Naive thymus-derived CD4-positive, alpha-beta T cell (primary cell): ENCODE measurements around the gene KLB. TPM values are rescaled to one million over a fixed set of nuclear protein-coding genes. Genes with fewer than 3 reads are reported as not detected.
"Not testable (repeated sequence)": the region's sequence is repeated elsewhere in the genome, so short reads cannot be mapped to it uniquely, and the experiment has no call there.

Experiments used
- ATAC-seq: fragments of 150-1000 bp; cut with Tn5 transposase; 2 replicates; pipeline ENCODE4 v1.10.0; 2021; ENCODE audit warnings: mild to moderate bottlenecking, moderate library complexity
- CTCF ChIA-PET: fragments of 350-600 bp; sonication (Branson Sonifier 250); formaldehyde crosslinking; loops from one replicate; lab custom pipeline; 2021; ENCODE audit warnings: antibody characterized with exemption; lab: Charles Lee
- POLR2A ChIA-PET: fragments of 350-600 bp; sonication (Branson Sonifier 250); formaldehyde crosslinking; loops from one replicate; lab custom pipeline; 2021; ENCODE audit warnings: antibody characterized with exemption, inconsistent platforms; lab: Charles Lee
- DNase-seq, 9 donors: peaks; one replicate each; pipeline versions ENCODE4 v3.0.0 to v3.0.0-alpha.2; 2020 to 2022; ENCODE audit warnings: mixed read lengths in 1 of 9
- H3K27ac ChIP-seq: one replicate; pipeline ENCODE4 v1.7.0; 2013; ENCODE audit warnings: mild to moderate bottlenecking, low read depth, low read length, moderate library complexity
- H3K27me3 ChIP-seq, 2 donors: one replicate each; pipeline ENCODE4 v1.7.0; 2013; ENCODE audit warnings: low read length in 2 of 2, mild to moderate bottlenecking in 2 of 2, moderate library complexity in 2 of 2; ENCODE audit not compliant: control insufficient read depth in 2 of 2, insufficient read depth in 2 of 2
- H3K36me3 ChIP-seq, 3 experiments: 1 replicate in 2 of 3; 2 replicates in 1 of 3; pipeline ENCODE4 v1.7.0; 2013; ENCODE audit warnings: low read length in 3 of 3, mild to moderate bottlenecking in 3 of 3, moderate library complexity in 1 of 3; ENCODE audit not compliant: insufficient read depth in 3 of 3, control insufficient read depth in 2 of 3
- H3K4me1 ChIP-seq, 2 donors: one replicate each; pipeline ENCODE4 v1.7.0; 2013; ENCODE audit warnings: low read length in 2 of 2, mild to moderate bottlenecking in 2 of 2, moderate library complexity in 1 of 2; ENCODE audit not compliant: control insufficient read depth in 2 of 2, insufficient read depth in 2 of 2
- H3K4me3 ChIP-seq: 2 replicates; pipeline ENCODE4 v1.7.0; 2013; ENCODE audit warnings: mild to moderate bottlenecking, low read length
- H3K9me3 ChIP-seq, 3 experiments: 1 replicate in 2 of 3; 2 replicates in 1 of 3; pipeline ENCODE4 v1.7.0; 2013; ENCODE audit warnings: low read length in 3 of 3; ENCODE audit not compliant: control insufficient read depth in 2 of 3
- H3K27ac Mint-ChIP-seq, 9 donors: one replicate each; pipeline ENCODE4 v1.8.0; 2020 to 2022; ENCODE audit warnings: mixed read lengths in 9 of 9, mild to moderate bottlenecking in 8 of 9, moderate library complexity in 5 of 9, inconsistent platforms in 2 of 9
- H3K27me3 Mint-ChIP-seq, 5 donors: one replicate each; pipeline ENCODE4 v1.8.0; 2021 to 2022; ENCODE audit warnings: mixed read lengths in 5 of 5, mild to moderate bottlenecking in 1 of 5
- H3K36me3 Mint-ChIP-seq, 5 donors: one replicate each; pipeline ENCODE4 v1.8.0; 2020 to 2022; ENCODE audit warnings: mixed read lengths in 5 of 5, mild to moderate bottlenecking in 3 of 5, inconsistent platforms in 1 of 5
- H3K4me1 Mint-ChIP-seq, 7 donors: one replicate each; pipeline ENCODE4 v1.8.0; 2020 to 2022; ENCODE audit warnings: mixed read lengths in 7 of 7, mild to moderate bottlenecking in 3 of 7, inconsistent platforms in 1 of 7
- H3K4me3 Mint-ChIP-seq, 10 donors: one replicate each; pipeline ENCODE4 v1.8.0; 2020 to 2022; ENCODE audit warnings: mild to moderate bottlenecking in 10 of 10, mixed read lengths in 10 of 10, moderate library complexity in 6 of 10, inconsistent platforms in 2 of 10
- H3K9me3 Mint-ChIP-seq, 11 donors: one replicate each; pipeline ENCODE4 v1.8.0; 2020 to 2022; ENCODE audit warnings: mixed read lengths in 11 of 11, mild to moderate bottlenecking in 4 of 11, inconsistent platforms in 1 of 11, moderate library complexity in 1 of 11
- intact Hi-C, 2 donors: fragments of 100-400 bp; cut with micrococcal nuclease; formaldehyde crosslinking; loops; one replicate each; pipeline ENCODE4 v1.15.1; 2023
- polyA plus RNA-seq, 2 donors: library from polyadenylated mRNA; unstranded; fragments of 300-500 nt; fragmentation: Illumina TruSeq; gene quantifications; one replicate each; pipeline ENCODE4 v1.2.3, GENCODE V29; 2021
- total RNA-seq, 6 experiments: library from RNA in 5 of 6; stranded (reverse) in 5 of 6; gene quantifications; 1 replicate in 5 of 6; 2 replicates in 1 of 6; pipeline ENCODE4 v1.2.3 and lab custom pipeline; 2021 to 2026

The KLB gene
- total and polyA plus RNA-seq, 7 experiments from 2014 or later, result 0.07 TPM; not detected in 6

- POLR2A ChIA-PET, result interaction anchor here (3.7 kb wide), 2 partner anchors 10 to 93 kb away, joined by 29 to 51 read pairs; partner anchors contain the start of genes LIAS and RPL9
- peaks cover 12 to 19% of the 10 kb centered on the region in 2 donors for H3K4me1 ChIP-seq
Measured at GRCh38 chr4:39365360-39365759, 41.4 kb upstream of the KLB start.

GRCh38 chr4:39365830-39366771 is 40.6 kb upstream of the KLB start, which contains the start of gene RFC1:
RFC1 (minus strand) TSS chr4:39366362; CDS start chr4:39366241, 121 bp downstream.
- Histone ChIP-seq H3K4me1 (peaks cover 12 to 19% of the 10 kb centered on the region in 2 donors), H3K27me3 (no peaks in the 10 kb centered on the region), H3K36me3 (peaks cover 0 to 4% (median 0%) of the 10 kb centered on the region in 3 experiments), H3K9me3 (no peaks in the 10 kb centered on the region), H3K27ac (peak within 1 kb of the TSS; percentile 84), H3K4me3 (peak within 1 kb of the TSS; percentile 69)
- ATAC-seq (peak; percentile 98), DNase-seq (peak; percentile 84 to 92 (median 91))
- POLR2A ChIA-PET, result interaction anchor here (0.7 to 3.7 kb wide), 5 partner anchors 11 to 104 kb away, joined by 3 to 51 read pairs (median 5); partner anchors contain the start of genes LIAS and RPL9
- peaks cover 33 to 59% (median 41%) of the 10 kb centered on the region in 7 donors for H3K4me1 Mint-ChIP-seq
- peaks cover 0 to 10% (median 6%) of the 10 kb centered on the region in 11 donors for H3K9me3 Mint-ChIP-seq
- H3K27me3 Mint-ChIP-seq, result no peaks in the 10 kb centered on the region
- peaks cover 0 to 19% (median 0%) of the 10 kb centered on the region in 5 donors for H3K36me3 Mint-ChIP-seq
- CTCF ChIA-PET, result interaction anchor here (0.6 to 1.0 kb wide), 2 partner anchors 13 to 1053 kb away, joined by 3 read pairs; no protein-coding TSS in a partner anchor
- intact Hi-C loops, result loop anchor here (1.0 to 10.0 kb wide), 15 partner anchors 13 to 1679 kb away; partner anchors contain the start of genes RPL9 (in 2 of the 2), UGDH (in 2 of the 2), WDR19 (in 2 of the 2) and N4BP2 (in 1 of the 2)
- H3K4me3 Mint-ChIP-seq, result peak within 1 kb of the TSS; percentile 88 to 98 (median 94)
- peak within 1 kb of the TSS; percentile 72 to 97 (median 92) for H3K27ac Mint-ChIP-seq

More at GRCh38 chr4:39365360-39365759, 41.4 kb upstream of the KLB start:
- CTCF ChIA-PET, result no interaction called here
- ATAC-seq, result no peak
- DNase-seq, result peak in 1 of 9 donors; percentile 11
- H3K27ac ChIP-seq, result peak overlapping the region; percentile 84
- Mint-ChIP-seq H3K27ac (peak overlapping the region; percentile 72 to 97 (median 92)), H3K36me3 (peaks cover 0 to 15% (median 0%) of the 10 kb centered on the region in 5 donors), H3K9me3 (peaks cover 0 to 6% (median 1%) of the 10 kb centered on the region in 11 donors), H3K4me1 (peaks cover 33 to 59% (median 41%) of the 10 kb centered on the region in 7 donors), H3K4me3 (peak overlapping the region; percentile 88 to 98 (median 94)), H3K27me3 (no peaks in the 10 kb centered on the region)
- no peaks in the 10 kb centered on the region for H3K9me3 ChIP-seq
- H3K27me3 ChIP-seq, result no peaks in the 10 kb centered on the region
- peaks cover 0 to 4% (median 0%) of the 10 kb centered on the region in 3 experiments for H3K36me3 ChIP-seq
- H3K4me3 ChIP-seq, result peak overlapping the region; percentile 69
- intact Hi-C loops, result loop anchor here (1.0 to 10.0 kb wide), 11 partner anchors 51 to 1678 kb away; partner anchors contain the start of genes UGDH (in 2 of the 2), N4BP2 (in 1 of the 2), PDS5A (in 1 of the 2) and RELL1 (in 1 of the 2)

GRCh38 chr4:39367166-39367565 is 39.6 kb upstream of the KLB start:
- peak overlapping the region in 7 of 9 donors; percentile 2 to 97 (median 76) for H3K27ac Mint-ChIP-seq
- no peak for DNase-seq
- no peak overlapping the region for H3K4me3 ChIP-seq
- H3K27me3 ChIP-seq, result no peaks in the 10 kb centered on the region
- peaks cover 25 to 50% (median 32%) of the 10 kb centered on the region in 7 donors for H3K4me1 Mint-ChIP-seq
- H3K36me3 ChIP-seq, result peaks cover 0 to 4% (median 0%) of the 10 kb centered on the region in 3 experiments
- peaks cover 0 to 19% (median 9%) of the 10 kb centered on the region in 11 donors for H3K9me3 Mint-ChIP-seq
- peak overlapping the region in 9 of 10 donors; percentile 69 to 98 (median 94) for H3K4me3 Mint-ChIP-seq
- CTCF ChIA-PET, result interaction anchor here (0.5 to 1.0 kb wide), 3 partner anchors 14 to 1054 kb away, joined by 3 to 5 read pairs (median 3); no protein-coding TSS in a partner anchor
- H3K27me3 Mint-ChIP-seq, result no peaks in the 10 kb centered on the region
- no peak for ATAC-seq
- peaks cover 0 to 17% (median 0%) of the 10 kb centered on the region in 5 donors for H3K36me3 Mint-ChIP-seq
- H3K4me1 ChIP-seq, result peaks cover 12 to 17% of the 10 kb centered on the region in 2 donors
- intact Hi-C loops, result loop anchor here (2.0 to 10.0 kb wide), 11 partner anchors 52 to 1680 kb away; partner anchors contain the start of genes UGDH (in 2 of the 2), N4BP2 (in 1 of the 2), PDS5A (in 1 of the 2) and RELL1 (in 1 of the 2)
- POLR2A ChIA-PET, result interaction anchor here (0.7 to 3.7 kb wide), 4 partner anchors 12 to 91 kb away, joined by 4 to 51 read pairs (median 17); partner anchors contain the start of genes LIAS and RPL9
- no peak overlapping the region for H3K27ac ChIP-seq
- H3K9me3 ChIP-seq, result no peaks in the 10 kb centered on the region

- Histone ChIP-seq H3K27ac (no peak overlapping the region), H3K36me3 (peaks cover 0 to 4% (median 0%) of the 10 kb centered on the region in 3 experiments), H3K27me3 (no peaks in the 10 kb centered on the region), H3K4me3 (no peak overlapping the region), H3K9me3 (no peaks in the 10 kb centered on the region), H3K4me1 (peaks cover 8 to 9% of the 10 kb centered on the region in 2 donors)
- no peak for DNase-seq
- POLR2A ChIA-PET, result interaction anchor here (1.4 kb wide), 1 partner anchor 94 kb away, joined by 3 read pairs; no protein-coding TSS in a partner anchor
- Mint-ChIP-seq H3K27ac (no peak overlapping the region), H3K4me1 (peaks cover 11 to 29% (median 14%) of the 10 kb centered on the region in 7 donors), H3K9me3 (peaks cover 0 to 20% (median 10%) of the 10 kb centered on the region in 11 donors), H3K36me3 (peaks cover 0 to 13% (median 0%) of the 10 kb centered on the region in 5 donors), H3K27me3 (no peaks in the 10 kb centered on the region), H3K4me3 (no peak overlapping the region)
- CTCF ChIA-PET, result no interaction called here
- no peak for ATAC-seq
- intact Hi-C loops, result loop anchor here (5.0 to 10.0 kb wide), 10 partner anchors 54 to 1682 kb away; partner anchors contain the start of genes UGDH (in 2 of the 2), N4BP2 (in 1 of the 2), PDS5A (in 1 of the 2) and RELL1 (in 1 of the 2)
Measured at GRCh38 chr4:39369301-39369700, 37.4 kb upstream of the KLB start.

GRCh38 chr4:39371209-39371608 is 35.5 kb upstream of the KLB start:
- H3K9me3 ChIP-seq, intact Hi-C loops, H3K4me3 ChIP-seq, ATAC-seq, H3K4me1 ChIP-seq, H3K27ac ChIP-seq, H3K36me3 Mint-ChIP-seq, H3K4me1 Mint-ChIP-seq, CTCF ChIA-PET, H3K27me3 Mint-ChIP-seq, POLR2A ChIA-PET, DNase-seq, H3K27me3 ChIP-seq, H3K27ac Mint-ChIP-seq, H3K36me3 ChIP-seq, H3K4me3 Mint-ChIP-seq: not testable (repeated sequence)
- peaks cover 0 to 22% (median 8%) of the 10 kb centered on the region in 11 donors for H3K9me3 Mint-ChIP-seq

GRCh38 chr4:39375478-39375877 is 31.3 kb upstream of the KLB start:
- no peaks in the 10 kb centered on the region for H3K9me3 ChIP-seq
- POLR2A ChIA-PET, result no interaction called here
- intact Hi-C loops, result no loop called here
- peaks cover 0 to 29% (median 11%) of the 10 kb centered on the region in 5 donors for H3K27me3 Mint-ChIP-seq
- no peaks in the 10 kb centered on the region for H3K4me1 Mint-ChIP-seq
- CTCF ChIA-PET, result no interaction called here
- no peak for ATAC-seq
- no peak overlapping the region for H3K27ac Mint-ChIP-seq
- no peaks in the 10 kb centered on the region for H3K4me1 ChIP-seq
- DNase-seq, result no peak
- no peaks in the 10 kb centered on the region for H3K27me3 ChIP-seq
- H3K27ac ChIP-seq, result no peak overlapping the region
- H3K36me3 ChIP-seq, result no peaks in the 10 kb centered on the region
- peaks cover 0 to 32% (median 18%) of the 10 kb centered on the region in 11 donors for H3K9me3 Mint-ChIP-seq
- H3K4me3 Mint-ChIP-seq, result no peak overlapping the region
- peaks cover 0 to 9% (median 5%) of the 10 kb centered on the region in 5 donors for H3K36me3 Mint-ChIP-seq
- H3K4me3 ChIP-seq, result no peak overlapping the region
